A549 (cell line): ENCODE results near the gene DCLK1. TPM values are rescaled to one million over a fixed set of nuclear protein-coding genes. Genes with fewer than 3 reads are reported as not detected.

Experiments used
- ATAC-seq, 2 experiments: fragments of 200-7000 bp in 1 of 2; fragments of >200 bp in 1 of 2; cut with Nextera tagmentation in 1 of 2; cut with Tn5 transposase in 1 of 2; 3 replicates each; pipeline versions ENCODE4 v1.8.0 to v1.9.1; 2018 to 2020; ENCODE audit warnings: mild to moderate bottlenecking in 1 of 2, moderate library complexity in 1 of 2
- CTCF ChIA-PET: fragments of 300-600 bp; sonication (Branson Sonifier 250); formaldehyde crosslinking; extraction: SDS; loops from one replicate; lab custom pipeline; 2021; ENCODE audit warnings: antibody characterized with exemption, inconsistent platforms; lab: Yijun Ruan, JAX
- POLR2A ChIA-PET: fragments of 350-600 bp; formaldehyde crosslinking; extraction: SDS; loops from one replicate; lab custom pipeline; 2021; ENCODE audit warnings: antibody characterized with exemption, inconsistent platforms; lab: Yijun Ruan, JAX
- DNase-seq, 2 experiments: peaks; one replicate each; pipeline versions ENCODE4 v3.0.0 to v3.0.0-alpha.2; 2011 to 2016; ENCODE audit warnings: low read depth in 1 of 2, low spot score in 1 of 2
- FAIRE-seq: peaks from 2 replicates; lab custom pipeline; 2011; peaks lifted over from hg19 to GRCh38; lab: Jason Lieb, UNC
- H3K27ac ChIP-seq, 2 experiments: fragments of >200 bp; sonication (Bioruptor Twin); formaldehyde crosslinking; 3 replicates each; pipeline ENCODE4 v1.5.1; 2016 to 2017
- H3K4me1 ChIP-seq: fragments of >200 bp; sonication (Bioruptor Twin); formaldehyde crosslinking; 3 replicates; pipeline ENCODE4 v1.6.1; 2016
- H3K4me2 ChIP-seq: fragments of >200 bp; sonication (Bioruptor Twin); formaldehyde crosslinking; 3 replicates; pipeline ENCODE4 v1.6.1; 2016
- H3K4me3 ChIP-seq: fragments of >200 bp; sonication (Bioruptor Twin); formaldehyde crosslinking; 3 replicates; pipeline ENCODE4 v1.5.1; 2016
- H3K9me3 ChIP-seq: fragments of >200 bp; sonication (Bioruptor Twin); formaldehyde crosslinking; 3 replicates; pipeline ENCODE4 v1.6.1; 2016
- CBX2 ChIP-seq: fragments of 200-600 bp; sonication (generic); IDR thresholded peaks from 2 replicates; pipeline ENCODE4 v1.6.1; 2016; ENCODE audit warnings: low read depth, mild to moderate bottlenecking, borderline replicate concordance
- FOSB ChIP-seq: fragments of 250-450 bp; sonication (Bioruptor Pico); IDR thresholded peaks from 2 replicates; pipeline ENCODE4 v1.5.0; 2020; ENCODE audit warnings: mild to moderate bottlenecking, moderate library complexity
- FOXS1 ChIP-seq: fragments of 250-450 bp; sonication (Bioruptor Pico); IDR thresholded peaks from 2 replicates; pipeline ENCODE4 v1.5.0; 2020; ENCODE audit warnings: mild to moderate bottlenecking, moderate library complexity
- HOXB13 ChIP-seq: fragments of 250-450 bp; sonication (Bioruptor Pico); IDR thresholded peaks from 2 replicates; pipeline ENCODE4 v1.5.0; 2020; ENCODE audit warnings: low read depth, mild to moderate bottlenecking, moderate library complexity
- HOXB5 ChIP-seq: fragments of 250-450 bp; sonication (Bioruptor Pico); IDR thresholded peaks from 2 replicates; pipeline ENCODE4 v1.5.0; 2020; ENCODE audit warnings: mild to moderate bottlenecking, moderate library complexity
- JUN ChIP-seq, 2 experiments: fragments of >200 bp; sonication (Bioruptor Twin); formaldehyde crosslinking; IDR thresholded peaks; 2 replicates in 1 of 2; 3 replicates in 1 of 2; pipeline ENCODE4 v1.6.1; 2016 to 2017
- JUNB ChIP-seq: fragments of >200 bp; sonication (Bioruptor Twin); formaldehyde crosslinking; IDR thresholded peaks from 2 replicates; pipeline ENCODE4 v1.6.1; 2016
- MAFK ChIP-seq: fragments of 450-650 bp; IDR thresholded peaks from 2 replicates; pipeline ENCODE4 v1.6.1; 2014; ENCODE audit not compliant: partially characterized antibody
- MAX ChIP-seq: IDR thresholded peaks from 2 replicates; pipeline ENCODE4 v1.6.1; 2012
- NR3C1 ChIP-seq: fragments of >200 bp; sonication (Bioruptor Twin); formaldehyde crosslinking; IDR thresholded peaks from 3 replicates; pipeline ENCODE4 v1.6.1; 2017
- RARB ChIP-seq: fragments of 250-450 bp; sonication (Bioruptor Pico); IDR thresholded peaks from 2 replicates; pipeline ENCODE4 v1.8.0; 2021; ENCODE audit warnings: mild to moderate bottlenecking, moderate library complexity
- REST ChIP-seq: fragments of 200-600 bp; sonication (generic); IDR thresholded peaks from 2 replicates; pipeline ENCODE4 v1.6.1; 2016; ENCODE audit warnings: antibody characterized with exemption, mild to moderate bottlenecking, moderate library complexity
- TFCP2L1 ChIP-seq: fragments of 250-450 bp; sonication (Bioruptor Pico); IDR thresholded peaks from 2 replicates; pipeline ENCODE4 v1.5.0; 2021; ENCODE audit warnings: mild to moderate bottlenecking
- ZNF302 ChIP-seq: fragments of 250-450 bp; sonication (Bioruptor Pico); IDR thresholded peaks from 2 replicates; pipeline ENCODE4 v1.9.0; 2021; ENCODE audit warnings: inconsistent platforms, mild to moderate bottlenecking, moderate library complexity
- ZSCAN20 ChIP-seq: fragments of 250-450 bp; sonication (Bioruptor Pico); IDR thresholded peaks from 2 replicates; pipeline ENCODE4 v1.8.0; 2022; ENCODE audit warnings: mild to moderate bottlenecking, moderate library complexity
- WGBS: methylation state at CpG from one replicate; pipeline ENCODE4 v1.1.6; 2017; ENCODE audit errors: missing lambda C conversion rate; 5-methylcytosine and 5-hydroxymethylcytosine counted together
- polyA plus RNA-seq, 4 experiments: library from polyadenylated mRNA; depleted of rRNA in 3 of 4; stranded (reverse); fragments of >200 nt; fragmentation: RNase III in 1 of 4; extraction: RNeasy Plus Mini Kit Qiagen cat#74134 plus additional on column Dnase treatment in 1 of 4; gene quantifications; 2 replicates in 3 of 4; 3 replicates in 1 of 4; pipeline ENCODE4 v1.2.3, GENCODE V29; 2011 to 2017

The DCLK1 gene
- polyA plus RNA-seq, 2 of the 4 experiments (the other 2 are of a cell fraction): 0.13 to 0.21 TPM

- POLR2A ChIA-PET: no interaction called here
- FAIRE-seq (no peak), ATAC-seq (no peak), DNase-seq (no peak)
- Histone ChIP-seq H3K4me3 (no peak overlapping the region), H3K9me3 (no peaks in the 10 kb centered on the region), H3K4me1 (no peaks in the 10 kb centered on the region), H3K4me2 (no peak overlapping the region), H3K27ac (no peak overlapping the region)
- CTCF ChIA-PET: interaction anchor here (0.6 kb wide), 1 partner anchor 8 kb away, joined by 3 read pairs; no protein-coding TSS in a partner anchor
- 29% methylated on average over 3 of the region's 3 CpGs for WGBS
- no peak for TF ChIP-seq HOXB13
- TF ChIP-seq REST: no peak
- TF ChIP-seq JUNB: no peak
- no peak for TF ChIP-seq FOXS1
- TF ChIP-seq ZSCAN20: no peak
- no peak for TF ChIP-seq ZNF302
- TF ChIP-seq JUN (IDR thresholded peaks at IDR 0.05): no peak
- no peak for TF ChIP-seq MAX
These were observed 194.8 kb downstream of the DCLK1 start for GRCh38 chr13:35936246-35936978.

GRCh38 chr13:35930665-35931631 lies 200.2 kb downstream of the DCLK1 start:
- ATAC-seq: no peak

GRCh38 chr13:35927567-35928021 lies 203.6 kb downstream of the DCLK1 start:
- DNase-seq (peak; percentile 21 to 50), ATAC-seq (peak; percentile 70 to 76), FAIRE-seq (no peak)
- H3K9me3 ChIP-seq: no peaks in the 10 kb centered on the region; the same call in 2 of the 3 replicates
- H3K4me3 ChIP-seq: no peak overlapping the region
- H3K4me1 ChIP-seq: peaks cover 27% of the 10 kb centered on the region
- ChIA-PET POLR2A (no interaction called here), CTCF (interaction anchor here (1.1 kb wide), 1 partner anchor 40 kb away, joined by 3 read pairs; no protein-coding TSS in a partner anchor)
- 33% methylated on average over 4 of the region's 4 CpGs for WGBS
- peak overlapping the region; percentile 3; the same call in 2 of the 3 replicates for H3K4me2 ChIP-seq
- peak overlapping the region in 1 of 2 experiments; percentile 67; a peak in 3 of 6 replicates for H3K27ac ChIP-seq
- TF ChIP-seq NR3C1: no peak
- TF ChIP-seq ZSCAN20: no peak
- TF ChIP-seq RARB (CRISPR knock-in tag): no peak

More at GRCh38 chr13:35930665-35931631, 200.2 kb downstream of the DCLK1 start:
- no peak overlapping the region for H3K27ac ChIP-seq
- no peak for TF ChIP-seq CBX2
- TF ChIP-seq FOSB (CRISPR knock-in tag): no peak
- no peak for TF ChIP-seq TFCP2L1 (CRISPR knock-in tag)
- TF ChIP-seq MAFK: no peak
- no peak for TF ChIP-seq HOXB5
- TF ChIP-seq, all 56 proteins: peak for 0
- Histone ChIP-seq H3K4me3 (no peak overlapping the region), H3K9me3 (no peaks in the 10 kb centered on the region; the same call in 2 of the 3 replicates), H3K4me2 (no peak overlapping the region), H3K4me1 (peaks cover 15% of the 10 kb centered on the region; the same call in 2 of the 3 replicates)
- ChIA-PET CTCF (interaction anchor here (0.6 to 1.1 kb wide), 2 partner anchors 18 to 113 kb away, joined by 3 read pairs; no protein-coding TSS in a partner anchor), POLR2A (no interaction called here)
- WGBS: 23% methylated on average over 4 of the region's 4 CpGs
- DNase-seq: peak in 1 of 2 experiments; percentile 4
- no peak for FAIRE-seq
